Loucy (cell line): ENCODE data around the gene CAMK1G.

ENCODE experiments used
- CTCF ChIP-seq: fragments of 200-600 bp; sonication (generic); conservative IDR thresholded peaks from 2 replicates; pipeline ENCODE4 v1.5.1; 2014; ENCODE audit warnings: mild to moderate bottlenecking, antibody characterized with exemption, low read length
- EZH2phosphoT487 ChIP-seq: fragments of 200-600 bp; IDR thresholded peaks from 2 replicates; pipeline ENCODE4 v1.6.1; 2018; ENCODE audit warnings: antibody characterized with exemption, mild to moderate bottlenecking, moderate library complexity, borderline replicate concordance

- TF ChIP-seq CTCF (peak; percentile 44), EZH2phosphoT487 (no peak)
Measured at GRCh38 chr1:209549443-209550205, 33.9 kb upstream of the CAMK1G start.
